HG02973 (cell line): ENCODE measurements around the gene SLC4A1AP.

ENCODE experiments used
- ATAC-seq: cut with Tn5 transposase; IDR thresholded peaks from one replicate; pipeline ENCODE4 v1.9.1; 2021; ENCODE audit warnings: moderate library complexity; ENCODE audit not compliant: unreplicated experiment

Gene SLC4A1AP

DNA sequence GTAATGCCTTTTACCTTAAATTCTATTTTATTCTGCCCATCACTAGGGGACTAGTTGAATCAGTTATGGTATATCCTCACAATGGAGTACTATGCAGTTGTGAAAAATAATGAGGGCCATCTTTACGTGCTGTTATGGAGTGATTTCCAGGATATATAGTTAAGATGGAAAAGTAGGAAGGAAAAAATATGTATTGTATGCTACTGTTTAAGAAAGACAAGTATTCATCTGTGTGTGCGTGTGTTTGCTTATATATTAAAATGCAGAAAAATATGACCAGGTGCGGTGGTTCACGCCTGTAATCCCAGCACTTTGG lies 75.3 kb downstream of the SLC4A1AP start:
- no peak for ATAC-seq

DNA sequence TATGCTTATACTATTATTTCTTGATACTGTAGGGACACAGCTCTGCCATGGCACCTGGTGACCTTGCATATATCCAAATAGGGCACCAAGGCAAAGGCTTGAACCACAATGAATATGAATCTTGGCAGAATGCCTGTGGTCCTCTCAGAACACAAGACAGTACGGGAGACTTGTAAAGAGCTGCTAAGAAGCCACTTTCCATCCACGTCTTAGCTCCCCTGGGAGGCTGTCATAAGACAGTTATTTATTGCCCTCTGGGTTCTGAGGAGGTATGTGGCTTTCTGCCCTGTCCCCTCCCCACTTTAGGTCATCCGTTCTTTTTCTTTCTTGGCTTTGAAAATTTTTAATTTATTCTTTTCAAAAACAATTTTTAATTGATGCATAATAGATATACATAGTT lies 78.0 kb downstream of the SLC4A1AP start:
- ATAC-seq: no peak

DNA sequence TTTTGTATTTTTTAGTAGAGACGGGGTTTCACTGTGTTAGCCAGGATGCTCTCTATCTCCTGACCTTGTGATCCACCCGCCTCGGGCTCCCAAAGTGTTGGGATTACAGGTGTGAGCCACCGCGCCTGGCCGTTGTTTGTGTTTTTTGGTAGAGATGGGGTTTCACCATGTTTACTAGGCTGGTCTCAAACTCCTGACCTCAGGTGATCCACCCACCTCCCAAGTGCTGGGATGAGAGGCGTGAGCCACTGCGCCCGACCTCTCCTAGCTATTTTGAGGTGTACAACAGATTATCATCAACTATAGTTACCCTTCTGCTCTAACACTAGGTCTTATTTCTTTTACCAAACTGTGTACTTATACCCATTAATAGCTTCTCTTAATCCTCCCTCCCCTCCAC lies 78.9 kb downstream of the SLC4A1AP start:
- no peak for ATAC-seq
